GM18868 (cell line): ENCODE results near the gene CD247.
"Not testable (repeated sequence)": the region's sequence is repeated elsewhere in the genome, so short reads cannot be mapped to it uniquely, and the experiment has no call there.

ENCODE experiments used
- ATAC-seq: cut with Tn5 transposase; IDR thresholded peaks from one replicate; pipeline ENCODE4 v1.9.1; 2021; ENCODE audit warnings: mild to moderate bottlenecking, moderate library complexity; ENCODE audit not compliant: unreplicated experiment

CD247 gene

GRCh38 chr1:167518331-167518700 is at the start of gene CD247:
TSS of gene CD247 (minus strand) at chr1:167518529. CDS start at chr1:167518465, 64 bp downstream.
- no peak for ATAC-seq

GRCh38 chr1:167567663-167568062 is 49.3 kb upstream of the CD247 start:
- ATAC-seq = no peak

- ATAC-seq = no peak
These were observed 48.4 kb upstream of the CD247 start for GRCh38 chr1:167566766-167567165.

- ATAC-seq = peak; percentile 49
These were observed 47.6 kb upstream of the CD247 start for GRCh38 chr1:167565922-167566321.

GRCh38 chr1:167564612-167565270 is 46.4 kb upstream of the CD247 start:
- ATAC-seq = no peak

GRCh38 chr1:167563579-167564246 is 45.4 kb upstream of the CD247 start:
- ATAC-seq = no peak

GRCh38 chr1:167562702-167563101 is 44.4 kb upstream of the CD247 start:
- ATAC-seq = no peak

GRCh38 chr1:167561753-167562152 is 43.4 kb upstream of the CD247 start:
- no peak for ATAC-seq

- no peak for ATAC-seq
These were observed 37.8 kb upstream of the CD247 start for GRCh38 chr1:167555971-167556714.

- not testable (repeated sequence) for ATAC-seq
These were observed 36.7 kb upstream of the CD247 start for GRCh38 chr1:167555072-167555471.

- ATAC-seq = peak; percentile 19
These were observed 35.9 kb upstream of the CD247 start for GRCh38 chr1:167554028-167554779.

- ATAC-seq = peak; percentile 96
These were observed 35.1 kb upstream of the CD247 start, which contains the start of gene CREG1 for GRCh38 chr1:167553136-167554027. TSS of gene CREG1 (minus strand) at chr1:167553762.

- no peak for ATAC-seq
These were observed 33.0 kb upstream of the CD247 start for GRCh38 chr1:167551362-167551761.

GRCh38 chr1:167548059-167548932 is 30.0 kb upstream of the CD247 start:
- ATAC-seq = no peak

- ATAC-seq = no peak
These were observed 28.6 kb upstream of the CD247 start for GRCh38 chr1:167546935-167547334.

- no peak for ATAC-seq
These were observed 27.0 kb upstream of the CD247 start for GRCh38 chr1:167545349-167545748.

GRCh38 chr1:167544447-167545093 is 26.2 kb upstream of the CD247 start:
- no peak for ATAC-seq

- ATAC-seq = no peak
These were observed 25.1 kb upstream of the CD247 start for GRCh38 chr1:167543199-167543990.
